ENCODE results near the gene COL13A1. TPM values are rescaled to one million over a fixed set of nuclear protein-coding genes. Genes with fewer than 3 reads are reported as not detected.

Gene COL13A1
- polyA plus RNA-seq, 1 donor, result 11.0 TPM

DNA sequence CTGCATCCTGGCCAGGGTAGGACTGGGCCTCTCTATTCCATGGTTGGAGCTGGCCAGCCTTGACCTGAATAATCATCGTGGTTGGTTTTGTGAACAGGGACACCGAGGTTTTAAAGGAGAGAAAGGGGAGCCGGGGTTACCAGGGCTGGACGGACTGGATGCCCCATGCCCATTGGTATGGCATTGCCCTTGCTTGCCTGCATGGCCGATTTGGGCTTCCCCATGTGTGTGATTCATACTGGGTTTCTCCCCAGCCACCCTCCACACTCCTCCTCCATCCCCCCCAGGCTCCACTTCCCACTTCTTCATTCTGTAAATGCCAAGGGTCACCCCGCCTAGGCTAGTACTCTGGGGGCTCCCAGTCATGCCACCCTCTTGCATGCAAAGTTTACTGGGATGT is 152.1 kb downstream of the COL13A1 start:
- DNase-seq, result no peak

DNA sequence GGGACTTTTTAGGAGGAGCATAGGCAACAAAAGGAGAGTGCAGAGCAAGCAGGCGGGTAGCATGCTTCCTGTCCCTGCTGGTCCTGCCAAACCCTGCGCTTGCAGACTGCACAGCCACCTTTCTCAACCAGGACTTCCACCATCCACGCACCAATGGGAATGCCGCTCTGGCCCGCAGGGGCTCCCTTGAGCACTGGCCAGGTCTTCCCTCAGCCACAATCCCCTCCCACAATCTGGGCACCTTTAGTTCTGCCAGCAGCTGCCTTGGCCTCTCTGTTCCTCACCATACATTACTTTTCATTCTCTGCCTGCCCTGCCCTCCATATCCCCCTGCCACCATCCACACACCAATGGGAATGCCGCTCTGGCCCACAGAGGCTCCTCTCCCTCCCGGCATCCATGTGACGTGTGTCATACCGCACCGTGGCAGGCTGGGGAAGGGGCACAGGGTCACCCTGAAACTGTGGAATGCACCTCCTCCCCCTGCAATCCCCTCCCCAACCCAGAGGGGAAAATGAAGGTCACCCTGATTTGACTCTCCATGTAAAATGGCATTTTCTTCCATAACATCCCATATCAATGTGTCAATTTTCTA is 153.6 kb downstream of the COL13A1 start:
- DNase-seq, result no peak

DNA sequence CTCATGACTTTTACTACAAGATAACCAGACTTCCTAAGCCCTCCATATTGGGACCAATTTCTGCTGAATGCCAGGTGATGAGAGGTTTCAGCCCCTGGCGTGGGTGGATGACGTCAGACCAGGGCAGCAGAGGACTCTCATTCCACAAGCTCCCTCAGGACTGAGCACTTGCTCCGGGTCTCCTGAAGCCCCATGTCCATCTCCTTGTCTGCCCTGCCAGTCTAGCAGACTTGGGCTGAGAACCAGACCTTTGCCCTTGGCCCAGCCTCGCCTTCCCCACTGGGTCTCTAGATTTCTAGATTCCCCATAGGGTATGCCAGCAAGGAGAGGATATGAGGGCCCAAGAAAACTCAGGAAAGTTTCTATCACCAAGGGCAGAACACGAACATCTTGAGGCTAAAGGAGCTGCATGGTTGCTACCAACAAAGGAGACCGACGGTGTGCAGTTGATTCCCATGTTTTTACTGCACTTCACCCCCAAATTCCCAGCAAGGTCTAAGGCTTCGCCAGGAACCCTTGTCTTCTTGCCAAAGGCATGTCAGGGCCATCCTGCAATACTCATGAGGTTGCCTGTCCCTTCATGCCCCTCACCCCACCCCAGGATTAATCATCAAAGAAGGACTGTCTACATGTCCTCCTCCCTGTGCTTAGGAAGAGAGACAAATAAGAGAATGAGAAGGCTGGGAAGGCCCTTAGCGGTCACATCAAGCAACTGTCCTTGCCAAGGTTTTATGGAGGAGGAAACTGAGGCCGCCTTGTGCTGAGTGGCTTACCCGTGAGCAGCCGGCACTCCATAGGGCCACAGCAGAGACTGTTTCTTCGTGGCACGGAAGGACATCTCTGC is 154.4 kb downstream of the COL13A1 start:
- DNase-seq, result no peak

GRCh38 chr10:69956741-69957230 is 155.1 kb downstream of the COL13A1 start:
- DNase-seq, result no peak

GRCh38 chr10:69957241-69957885 is 155.7 kb downstream of the COL13A1 start:
- DNase-seq, result no peak

DNA sequence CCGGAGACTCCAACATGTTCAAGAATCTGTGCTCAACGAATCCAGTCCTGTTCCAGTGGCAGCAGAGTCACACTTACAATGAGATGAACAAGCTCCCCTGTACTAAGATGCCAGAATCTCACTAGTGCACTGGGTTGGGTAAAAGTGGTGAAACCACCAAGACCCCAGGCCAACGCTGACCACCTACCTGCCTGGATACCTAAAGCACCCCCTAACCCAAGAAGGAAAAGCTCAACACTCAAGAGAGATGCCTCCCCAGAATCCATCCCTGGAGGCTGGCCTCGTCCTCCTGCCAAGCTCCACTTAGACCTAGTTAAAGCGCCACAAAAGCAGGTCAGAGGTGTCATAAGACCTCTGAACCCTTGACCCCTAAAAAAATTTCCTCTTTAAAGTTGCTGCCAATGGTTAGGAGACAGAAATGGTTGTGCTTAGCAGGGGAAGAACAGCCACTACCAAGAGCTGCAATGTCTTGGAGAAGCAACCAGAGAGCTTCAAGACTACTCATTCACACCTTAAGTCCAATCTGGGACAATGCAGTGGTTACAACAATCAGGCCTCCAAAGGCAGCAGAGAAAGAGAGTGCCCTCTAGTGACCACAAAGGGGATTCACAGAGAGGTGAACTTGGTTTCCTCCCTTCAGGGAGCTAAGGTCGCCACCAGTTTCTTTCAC is 156.3 kb downstream of the COL13A1 start:
- DNase-seq, result no peak

- no peak for DNase-seq
Measured at GRCh38 chr10:69958556-69958902, 156.8 kb downstream of the COL13A1 start.

DNA sequence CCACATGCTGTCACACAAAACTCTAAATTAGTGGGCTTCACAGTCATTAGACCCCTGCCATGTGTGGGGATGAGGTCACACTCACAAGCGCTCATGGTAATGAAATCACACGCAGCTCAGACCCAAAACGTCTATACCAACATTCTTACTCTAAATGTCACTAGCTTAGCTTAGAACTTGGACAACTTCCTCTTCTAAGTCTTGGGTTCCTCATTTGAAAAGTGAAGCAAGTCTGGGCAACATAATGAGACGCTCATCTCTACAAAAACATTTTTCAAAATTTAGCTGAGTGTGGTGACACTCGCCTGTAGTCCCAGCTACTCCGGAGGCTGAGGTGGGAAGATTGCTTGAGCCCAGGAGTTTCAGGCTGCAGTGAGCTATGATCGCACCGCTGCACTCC is 158.2 kb downstream of the COL13A1 start:
- DNase-seq, result no peak

DNA sequence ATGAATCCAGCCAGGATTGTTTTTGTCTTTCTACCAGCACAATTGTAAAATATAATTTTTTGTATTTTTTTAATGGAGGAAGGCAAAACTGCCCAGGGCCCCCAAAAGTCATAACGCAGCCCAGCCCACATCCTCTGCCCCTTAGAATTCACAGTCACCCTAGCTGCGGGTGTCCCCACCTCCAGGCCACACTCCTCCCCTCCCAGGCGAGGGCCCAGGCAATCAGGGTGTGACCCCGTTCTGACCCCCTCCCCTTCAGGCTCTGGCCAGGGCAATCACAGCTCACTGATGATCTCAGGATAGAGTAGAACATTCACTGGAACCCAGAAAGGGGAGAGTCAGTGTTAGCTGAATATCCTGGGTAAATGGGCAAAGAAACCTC is 158.9 kb downstream of the COL13A1 start:
- DNase-seq, result no peak

DNA sequence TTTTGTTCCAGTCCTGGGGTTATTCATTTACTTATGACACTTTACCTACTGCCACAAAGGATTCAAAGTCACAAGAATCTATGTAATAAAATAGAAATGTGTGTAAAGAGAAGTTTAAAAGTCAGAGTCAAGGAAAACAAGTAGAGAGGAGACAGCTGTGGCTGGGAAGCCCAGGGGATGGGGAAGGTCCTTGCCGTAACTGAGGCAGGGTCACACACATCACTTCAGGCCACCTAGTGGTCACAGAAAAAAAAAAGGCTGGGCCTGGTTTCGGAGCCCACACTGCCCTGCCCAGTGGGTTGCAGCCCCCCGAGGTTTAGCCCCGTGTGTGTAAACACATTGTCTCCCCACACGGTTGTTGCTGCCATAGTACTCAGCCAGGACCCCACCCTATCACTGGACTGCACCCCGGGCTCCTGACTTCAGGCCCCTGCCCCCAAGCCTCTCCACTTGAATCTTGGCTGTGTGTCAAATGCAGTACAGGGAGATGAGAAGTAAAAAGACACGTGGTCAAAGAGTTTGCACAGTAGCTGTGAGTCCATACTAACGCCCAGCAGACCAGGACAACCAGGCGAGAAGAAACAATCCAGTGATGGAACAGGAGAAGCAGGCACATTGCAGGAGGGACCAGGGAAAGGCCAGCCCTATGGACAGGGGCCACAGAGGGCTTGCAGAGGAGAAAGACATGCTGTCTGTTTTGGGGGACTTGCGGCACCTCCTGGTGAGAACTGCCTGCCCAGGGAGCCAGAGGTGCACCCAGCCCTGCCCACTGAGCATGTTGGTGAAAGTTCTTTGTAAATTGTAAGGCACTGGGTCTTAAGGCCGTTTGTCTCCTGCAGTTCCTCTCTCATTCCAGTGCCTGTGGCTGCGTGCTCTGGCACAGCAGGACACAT is 159.5 kb downstream of the COL13A1 start:
- no peak for DNase-seq

DNA sequence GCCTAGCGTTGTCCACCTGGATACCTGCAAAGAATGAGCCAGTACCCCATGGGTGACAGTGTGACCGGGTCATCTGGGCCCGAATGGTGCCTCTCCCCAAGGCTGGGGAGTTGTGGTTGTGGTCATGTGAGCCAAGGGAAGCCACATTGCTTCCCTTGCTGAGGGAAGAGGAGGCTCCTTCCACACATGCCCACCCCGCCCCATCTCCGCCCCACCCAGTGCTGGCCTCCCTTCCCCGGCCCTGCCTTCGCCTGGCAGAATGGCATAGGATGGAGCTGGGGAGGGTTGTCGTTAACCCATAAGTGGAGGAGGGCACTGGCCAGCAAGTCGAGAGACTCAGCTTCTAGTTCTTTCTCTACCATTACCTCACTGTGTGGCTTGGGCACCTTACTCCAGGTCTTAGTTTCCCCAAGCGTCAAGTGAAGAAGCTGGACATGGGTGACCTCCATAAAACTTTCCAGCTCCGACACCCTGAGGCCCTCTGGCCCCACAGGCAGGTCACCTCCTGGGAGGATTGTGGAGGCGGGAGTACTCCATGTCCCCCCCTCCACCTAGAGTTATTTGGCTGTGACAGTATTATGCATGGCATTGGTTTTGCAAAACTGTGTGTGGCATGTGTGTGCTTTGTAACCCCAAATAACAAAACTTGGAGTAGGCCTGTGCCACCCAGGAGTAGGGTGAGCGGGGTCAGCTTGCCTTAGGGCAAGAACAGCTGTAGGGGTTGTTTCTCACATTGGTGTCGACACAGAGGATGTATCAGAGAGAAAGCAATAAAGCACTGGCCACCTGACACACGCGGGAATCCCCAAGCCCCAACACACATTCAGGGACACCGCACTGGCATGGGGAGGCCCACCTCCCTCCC is 160.4 kb downstream of the COL13A1 start:
- DNase-seq, result no peak

DNA sequence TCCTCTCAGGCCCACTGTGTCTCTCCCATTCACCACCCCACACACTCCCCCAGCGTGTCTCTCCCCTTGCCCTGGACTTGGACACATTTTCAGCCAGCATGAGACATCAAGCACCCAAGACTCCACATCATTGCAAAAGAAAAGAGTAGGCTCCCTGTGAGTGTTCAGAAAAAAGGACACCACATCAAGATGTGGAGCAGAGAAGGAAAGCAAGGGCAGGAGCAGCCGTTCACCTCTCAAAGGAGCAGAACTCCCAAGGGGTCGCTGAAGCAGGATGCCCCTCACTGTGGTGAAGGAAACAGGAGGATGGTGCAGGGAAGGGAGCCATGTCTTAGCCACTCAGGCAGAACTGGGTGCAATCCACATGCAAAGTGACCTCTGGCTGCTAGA is 161.0 kb downstream of the COL13A1 start:
- no peak for DNase-seq

- DNase-seq, result no peak
Measured at GRCh38 chr10:69963178-69963834, 161.6 kb downstream of the COL13A1 start.

- no peak for DNase-seq
Measured at GRCh38 chr10:69963835-69964710, 162.4 kb downstream of the COL13A1 start.

DNA sequence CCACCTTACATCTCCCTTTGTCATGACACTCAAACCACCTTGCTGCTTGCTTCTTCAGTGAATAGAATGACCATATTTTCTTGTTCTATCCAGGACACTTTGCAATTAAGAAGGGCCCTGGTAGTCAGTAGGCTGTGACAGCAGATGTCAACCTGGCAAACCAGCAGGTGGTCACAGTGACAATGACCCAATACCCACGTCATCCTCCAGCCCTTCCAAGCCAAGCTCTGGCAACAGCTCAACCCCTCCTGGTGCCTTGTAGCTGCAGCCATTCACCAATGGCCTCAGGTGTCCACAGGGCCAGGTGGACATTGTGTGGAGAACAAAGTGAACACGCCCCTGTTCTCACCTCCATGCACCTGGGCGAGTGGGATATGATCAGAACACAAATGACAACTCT is 163.4 kb downstream of the COL13A1 start:
- DNase-seq, result no peak

GRCh38 chr10:69965919-69966662 is 164.4 kb downstream of the COL13A1 start:
- no peak for DNase-seq

- no peak for DNase-seq
Measured at GRCh38 chr10:69968830-69969229, 167.1 kb downstream of the COL13A1 start.

- DNase-seq, result no peak
Measured at GRCh38 chr10:69969977-69970376, 168.3 kb downstream of the COL13A1 start.

GRCh38 chr10:69972981-69973397 is 171.3 kb downstream of the COL13A1 start:
- DNase-seq, result no peak

Measured in hindlimb muscle (tissue), 1 donor.